HG03354 (cell line): ENCODE measurements around the gene COL2A1.

ENCODE experiments used
- ATAC-seq: cut with Tn5 transposase; IDR thresholded peaks from one replicate; pipeline ENCODE4 v1.9.1; 2021; ENCODE audit warnings: mild to moderate bottlenecking; ENCODE audit not compliant: unreplicated experiment, poor library complexity, severe bottlenecking

The COL2A1 gene

DNA sequence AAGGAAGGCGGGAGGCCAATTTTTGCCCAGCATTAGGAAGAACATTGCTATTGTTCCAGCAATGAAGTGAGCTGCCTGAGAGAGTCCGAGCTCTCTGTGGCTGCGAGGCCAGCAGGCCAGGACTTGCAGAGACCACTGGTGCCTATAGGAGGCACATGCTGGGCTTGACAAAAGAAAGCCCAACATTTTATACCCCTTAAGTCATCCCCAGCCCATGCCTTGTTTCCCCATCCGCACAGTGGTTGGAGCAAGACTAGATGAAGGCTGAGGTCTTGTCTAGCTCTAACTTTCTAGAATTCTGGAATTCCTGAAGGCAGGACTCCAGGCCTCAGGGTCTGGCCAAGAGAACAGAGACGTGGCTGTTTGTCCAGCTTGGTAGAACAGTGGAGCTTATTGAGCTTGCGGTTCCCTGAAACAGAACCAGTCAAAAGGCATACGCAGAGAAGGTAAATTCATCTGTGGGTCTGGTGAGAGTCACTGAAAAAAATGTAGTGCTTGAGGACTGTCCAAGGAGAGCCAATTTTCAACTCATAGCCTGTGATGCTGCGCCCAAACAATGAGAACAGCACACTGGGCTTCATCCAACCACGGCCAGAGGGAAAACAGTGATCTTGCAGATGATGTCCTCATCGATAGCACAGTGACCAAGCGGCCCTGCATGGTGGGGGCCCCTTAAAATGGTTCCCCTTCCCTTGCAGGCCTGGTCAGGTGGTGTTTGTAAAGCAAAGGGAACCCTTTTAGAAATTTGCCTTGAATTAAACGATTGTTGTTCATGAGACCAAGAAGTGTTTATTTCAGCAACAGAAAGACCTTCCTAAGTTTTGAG lies 27.1 kb upstream of the COL2A1 start:
- ATAC-seq, result no peak

DNA sequence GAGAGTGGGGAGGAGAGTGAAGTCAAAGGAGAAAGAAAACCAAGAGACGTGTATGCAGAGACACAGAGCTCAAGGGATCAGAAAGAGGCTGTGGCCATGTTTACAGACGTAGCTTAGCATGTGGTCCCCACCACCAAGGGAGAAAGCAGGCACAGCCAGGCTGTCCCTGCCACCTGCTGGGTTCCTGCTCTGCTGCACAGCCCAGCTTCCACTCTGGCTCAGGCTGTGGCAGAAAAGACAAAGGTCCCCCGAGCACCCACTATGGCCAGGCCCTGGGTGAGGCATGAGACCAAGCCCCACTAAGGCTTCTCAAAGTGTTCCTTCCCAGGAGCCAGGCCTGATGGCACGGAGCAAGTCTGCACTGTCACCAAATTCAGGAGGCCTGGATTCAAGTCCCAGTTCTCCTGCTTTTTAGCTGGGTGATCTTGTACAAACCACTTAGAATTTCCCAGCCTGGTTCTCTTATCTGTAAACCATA lies 25.9 kb upstream of the COL2A1 start:
- no peak for ATAC-seq

DNA sequence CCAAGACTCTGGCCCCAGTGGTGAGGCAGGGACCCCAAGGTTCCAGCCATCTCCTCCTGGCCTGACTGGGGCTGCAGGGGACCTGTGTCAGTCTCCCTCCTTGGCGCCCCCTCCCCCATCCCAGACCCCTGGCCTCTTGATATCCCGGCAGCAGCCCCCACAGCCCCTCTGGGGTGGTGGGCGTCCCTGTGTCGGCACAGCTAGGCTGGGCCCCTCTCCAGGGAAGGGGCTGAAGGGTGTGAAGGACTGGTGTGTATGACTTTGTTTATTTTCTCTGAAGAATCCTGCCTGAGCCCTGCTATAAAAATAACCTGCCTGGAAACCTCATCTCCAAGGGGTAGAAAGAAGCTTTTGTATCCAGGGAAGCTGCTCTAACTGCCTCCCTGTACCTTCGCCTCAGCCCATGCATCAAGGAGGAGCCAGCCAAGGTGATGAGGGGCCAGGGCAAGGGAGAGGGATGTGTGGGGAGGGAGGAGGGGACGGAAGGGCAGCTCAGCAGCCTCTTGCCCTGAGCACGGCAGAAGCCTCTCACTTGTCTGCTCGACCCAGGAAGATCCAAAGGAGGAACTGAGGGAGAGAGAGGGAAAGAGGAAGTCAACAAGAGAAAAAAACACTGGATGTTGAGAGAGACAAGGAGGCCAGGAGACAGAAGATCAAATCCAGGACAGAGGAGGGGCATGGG lies 25.4 kb upstream of the COL2A1 start:
- ATAC-seq, result no peak

DNA sequence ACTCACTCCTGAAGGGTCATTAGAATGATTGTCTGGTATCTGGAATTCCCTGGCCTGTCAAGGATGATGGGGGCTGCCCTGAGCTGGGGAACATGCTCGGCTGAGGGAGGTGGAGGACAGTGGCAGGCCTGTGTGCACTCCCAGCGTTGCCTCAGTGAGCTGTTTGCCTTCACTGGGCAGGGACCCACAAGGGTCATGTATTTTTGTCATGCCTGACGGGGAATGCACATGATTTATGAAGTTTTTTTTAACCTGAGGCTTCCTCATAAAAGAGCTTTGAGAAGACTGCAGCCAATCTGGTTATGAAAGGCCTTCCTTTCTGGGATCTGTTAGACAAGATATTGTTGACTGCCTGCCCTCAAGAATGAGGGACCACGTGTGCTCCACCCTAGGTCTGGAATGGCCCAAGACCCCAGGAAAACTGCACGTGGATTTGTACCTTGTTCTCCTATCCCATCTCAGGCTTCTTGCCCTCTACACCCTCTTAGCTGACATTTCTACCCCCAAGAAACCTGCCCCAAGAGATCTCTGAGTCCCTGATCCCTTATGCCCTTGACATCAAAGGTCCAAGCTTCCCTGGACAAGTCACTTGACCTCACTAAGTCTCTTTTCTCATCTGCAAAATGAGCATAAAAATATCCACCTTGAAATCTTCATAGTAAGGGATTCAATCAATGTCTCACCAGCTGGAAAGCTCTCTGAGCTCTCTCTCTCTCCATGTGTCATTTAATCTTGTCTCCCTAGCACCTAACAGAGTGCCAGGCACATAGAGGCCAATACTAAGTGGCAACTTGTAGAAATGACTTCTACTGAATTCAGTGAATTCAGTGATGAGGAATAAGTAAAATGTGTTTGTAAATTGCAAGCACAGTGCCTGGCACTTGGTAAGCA lies 24.5 kb upstream of the COL2A1 start:
- ATAC-seq, result no peak

DNA sequence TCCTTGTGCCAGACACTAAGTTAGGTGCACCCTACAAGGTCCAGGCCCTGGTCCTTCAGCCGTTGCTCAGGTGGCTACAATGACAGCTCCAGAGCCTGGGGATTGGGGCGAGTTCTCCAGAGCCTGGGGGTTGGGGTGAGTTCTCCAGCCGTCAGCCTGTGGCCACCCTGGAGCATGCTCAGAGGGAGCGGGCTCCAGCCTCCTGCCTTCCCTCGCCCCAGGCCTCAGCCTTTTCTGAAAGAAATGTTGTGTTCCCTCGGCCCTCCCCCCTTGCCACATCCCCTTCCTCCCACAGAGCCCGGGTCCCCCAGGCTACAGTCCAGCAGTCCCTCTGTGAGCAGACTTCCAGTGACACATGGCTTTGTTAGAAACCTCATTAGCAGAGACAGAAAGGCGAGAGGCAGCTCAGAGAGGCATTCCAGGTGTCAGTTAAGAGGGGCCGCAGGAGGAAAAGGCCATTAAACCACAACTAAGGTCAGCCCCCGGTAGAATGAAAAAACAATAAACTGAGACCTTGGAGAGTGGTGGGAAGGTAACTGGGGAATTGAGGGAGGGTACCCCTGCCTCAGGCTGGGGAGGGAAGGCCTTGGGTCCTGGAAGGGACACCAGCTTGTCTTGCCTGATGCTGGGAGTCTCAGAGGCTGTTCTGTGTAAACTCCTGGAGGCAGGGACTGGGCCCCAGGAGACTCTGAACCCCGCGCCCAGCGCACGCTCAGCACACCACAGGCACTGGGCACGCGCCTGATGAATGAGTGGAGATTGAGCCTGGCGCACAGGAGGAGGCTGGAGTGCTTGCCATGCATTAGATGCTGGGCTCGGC lies 23.1 kb upstream of the COL2A1 start:
- ATAC-seq, result no peak

DNA sequence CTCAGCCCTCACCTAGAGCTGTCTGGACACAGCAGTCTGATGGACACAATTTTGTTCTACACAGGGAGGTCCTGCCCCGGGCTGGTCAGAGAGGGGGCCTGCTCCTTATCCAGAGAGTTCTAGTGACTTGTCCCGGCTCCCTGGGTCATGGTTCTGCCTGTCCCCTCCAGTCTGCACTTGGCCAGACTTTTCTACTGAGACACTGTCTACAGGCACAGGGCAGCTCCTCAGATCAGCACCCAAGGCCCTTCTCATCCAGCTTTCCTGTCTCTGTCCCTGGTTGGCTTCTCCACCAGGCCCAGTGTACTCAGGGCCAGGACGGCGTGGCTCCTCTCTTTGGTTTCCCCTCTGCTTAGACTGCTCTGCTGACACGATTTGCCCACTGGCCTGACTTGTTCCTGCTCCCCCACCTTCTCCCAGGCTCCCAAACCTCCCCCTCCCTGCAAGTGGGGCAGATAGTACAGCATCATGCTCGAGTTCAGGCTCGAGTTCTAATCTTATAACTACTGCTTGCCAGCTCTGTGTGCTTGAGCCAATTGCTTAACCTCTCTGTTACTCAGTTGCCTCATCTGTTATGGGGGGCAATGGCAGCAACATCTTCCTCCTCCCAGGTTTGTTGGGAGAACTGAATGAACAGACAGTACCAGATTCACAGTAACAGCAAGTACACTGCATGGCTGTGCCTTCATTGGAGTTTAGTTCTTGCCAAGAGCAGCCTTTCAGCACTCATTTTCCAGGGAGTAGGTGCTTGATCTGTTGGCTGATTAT lies 22.0 kb upstream of the COL2A1 start:
- ATAC-seq, result no peak

DNA sequence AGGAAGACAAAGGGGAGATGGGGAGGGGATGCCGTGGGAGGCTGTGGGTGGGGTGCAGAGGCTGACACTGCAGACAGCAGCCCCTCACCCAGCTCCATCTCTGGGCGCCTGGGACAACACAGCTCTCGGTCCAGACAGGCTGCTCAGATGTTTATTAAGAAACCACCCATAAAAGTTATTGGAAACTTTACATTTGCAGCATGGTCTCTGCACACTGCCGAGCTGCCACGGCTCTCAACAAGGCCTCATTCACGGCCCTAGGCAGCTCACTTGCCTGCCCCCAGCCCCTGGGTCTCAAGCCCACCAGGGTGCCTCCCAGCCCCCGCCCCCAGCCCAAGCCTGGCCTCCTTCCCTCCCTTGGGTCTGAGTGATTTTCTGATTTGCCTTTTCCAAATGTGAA lies 21.0 kb upstream of the COL2A1 start:
- ATAC-seq, result no peak

DNA sequence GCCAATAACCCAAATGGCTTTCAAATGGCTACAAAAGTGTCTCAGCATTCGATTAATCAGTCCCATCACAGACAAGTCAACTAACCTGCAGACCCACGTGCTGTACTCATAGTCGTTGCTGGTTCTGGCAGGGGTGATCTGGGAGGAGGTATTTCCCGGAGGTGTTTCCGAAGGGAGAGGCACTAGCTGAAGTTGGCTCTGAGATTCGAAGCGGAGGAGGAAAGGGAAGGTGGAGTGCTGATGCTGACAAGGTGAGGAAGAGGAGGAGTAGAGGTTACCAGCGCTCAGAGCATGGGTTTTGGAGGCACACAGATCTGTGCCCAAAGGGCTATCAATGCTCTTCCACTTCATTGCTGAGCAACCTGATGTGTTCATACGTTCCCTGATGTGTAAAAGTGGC lies 20.5 kb upstream of the COL2A1 start:
- no peak for ATAC-seq

DNA sequence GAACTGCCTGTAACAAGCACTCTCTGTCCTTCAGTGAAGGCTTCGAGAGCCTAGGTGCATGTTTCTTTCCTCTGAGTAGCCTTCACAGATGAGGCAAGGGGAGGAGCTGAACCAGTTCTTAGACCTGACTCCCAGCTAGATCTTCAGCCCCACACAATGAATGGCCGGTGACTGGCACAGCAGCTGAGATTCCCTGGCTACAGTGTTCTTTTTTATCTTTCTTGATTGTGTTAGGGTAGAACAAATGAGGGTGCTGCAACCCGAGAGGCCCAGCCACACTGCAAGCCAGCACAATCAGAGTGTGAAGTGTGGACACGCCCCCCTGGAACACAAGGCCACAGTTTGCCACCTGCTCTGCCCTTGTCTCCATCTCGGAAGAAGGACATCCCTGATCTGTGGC lies 19.1 kb upstream of the COL2A1 start:
- no peak for ATAC-seq

DNA sequence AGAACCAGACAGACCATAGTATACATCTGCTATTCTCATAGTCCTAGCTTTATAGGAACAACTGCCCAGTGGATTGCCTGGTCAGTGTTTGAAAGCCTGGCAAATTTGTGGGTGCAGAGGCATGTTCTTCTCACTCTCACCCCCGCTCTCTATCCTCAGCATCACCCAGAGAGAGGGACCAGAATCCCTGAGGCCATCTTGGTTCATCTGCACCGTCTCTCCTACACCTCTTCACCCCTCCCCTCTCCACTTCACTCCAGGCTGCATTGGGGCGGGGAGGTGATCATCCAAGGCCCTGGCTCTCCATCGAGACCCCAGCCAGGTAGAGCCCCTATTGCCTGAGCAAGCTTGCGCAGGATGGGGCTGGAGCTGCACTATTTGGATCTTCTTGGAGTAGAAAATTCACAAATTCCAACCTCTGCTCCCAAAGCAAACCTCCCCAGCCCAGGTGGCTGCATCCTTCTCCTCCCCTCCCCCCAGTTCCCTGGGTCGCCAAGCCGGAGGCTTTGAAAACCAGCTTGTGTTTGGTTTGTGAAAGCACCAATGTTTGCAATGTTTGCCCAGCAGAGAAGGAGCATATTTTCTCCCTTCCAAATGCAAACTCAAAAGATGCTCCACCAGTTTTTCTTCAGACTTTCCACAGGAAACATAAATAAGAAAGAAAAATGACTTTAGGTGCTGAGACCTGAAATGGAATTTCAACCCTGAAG lies 18.6 kb upstream of the COL2A1 start:
- no peak for ATAC-seq

DNA sequence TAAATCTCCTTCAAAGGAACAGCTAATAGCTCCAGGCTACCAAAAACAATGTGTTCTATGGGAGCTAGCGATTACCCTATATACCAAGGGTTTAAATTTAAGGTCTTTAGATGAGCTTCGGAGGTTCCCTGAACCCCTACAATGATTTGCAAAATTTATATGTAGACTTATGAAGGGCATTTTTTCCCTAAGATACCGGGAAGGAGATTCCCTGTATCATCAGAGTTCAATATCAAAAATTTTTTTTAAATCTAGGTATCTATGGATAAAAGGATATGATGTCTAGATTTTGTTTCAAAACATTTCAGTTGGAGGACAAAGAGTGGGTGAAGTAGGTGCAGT lies 17.9 kb upstream of the COL2A1 start:
- ATAC-seq, result no peak

DNA sequence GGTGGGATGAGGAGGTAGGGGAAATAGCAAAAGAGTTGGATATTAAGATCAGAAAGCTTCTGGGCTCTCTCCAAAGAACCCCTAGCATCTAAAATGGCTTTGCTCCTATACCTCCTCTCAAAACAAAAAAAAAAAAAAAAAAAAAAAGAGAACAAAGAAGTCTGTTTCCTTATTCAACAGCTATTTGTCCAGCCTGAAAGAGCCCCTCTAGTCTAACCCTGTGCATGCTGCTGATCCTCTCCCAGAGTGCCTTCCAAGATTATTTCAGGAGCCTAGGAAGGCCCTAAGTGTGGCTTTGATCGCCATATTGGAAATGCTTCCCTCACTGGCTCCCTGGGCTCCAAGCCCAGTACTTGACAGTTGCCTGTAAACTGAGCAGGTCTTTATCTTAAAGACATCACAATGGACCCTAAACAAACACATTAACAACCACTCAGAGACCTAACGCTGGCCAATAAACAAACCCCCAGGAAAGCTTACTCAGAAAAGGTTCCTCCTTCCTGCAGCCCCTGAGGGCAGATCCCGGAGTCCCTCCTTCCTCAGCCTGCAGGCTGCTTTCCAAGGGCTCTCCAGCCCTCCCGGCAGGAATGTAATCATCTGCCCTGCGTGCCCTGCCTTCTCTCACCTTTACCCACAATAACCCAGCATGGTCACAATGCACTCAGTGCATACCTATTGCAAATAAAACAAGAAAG lies 17.4 kb upstream of the COL2A1 start:
- no peak for ATAC-seq

DNA sequence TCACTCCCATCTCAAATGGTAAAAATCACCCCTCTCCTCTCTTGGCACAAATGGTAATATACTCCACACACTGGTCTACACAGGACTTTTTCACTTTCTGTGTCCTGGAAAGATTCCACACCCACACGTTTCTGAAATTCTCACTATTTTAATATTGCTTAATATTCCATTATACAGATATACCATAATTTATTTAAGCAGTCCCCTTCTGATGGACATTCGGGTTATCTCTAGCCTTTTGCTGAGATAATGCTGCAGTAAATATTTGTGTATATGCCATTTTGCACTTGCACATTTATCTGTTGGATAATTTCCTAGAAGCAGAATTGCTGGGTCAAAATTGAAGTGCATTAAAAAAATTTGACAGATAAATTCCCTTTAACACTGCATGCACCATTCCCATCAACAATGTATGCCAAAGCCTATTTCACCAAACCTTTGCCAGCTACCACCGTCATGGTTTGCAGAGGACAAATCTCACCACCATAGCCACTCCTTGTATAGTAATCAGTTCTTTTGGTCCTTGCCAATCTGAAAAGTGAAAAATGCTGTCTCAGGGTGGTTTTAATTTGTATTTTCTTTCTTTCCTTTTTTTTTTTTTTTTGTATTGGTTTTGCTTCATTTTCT lies 15.5 kb upstream of the COL2A1 start:
- no peak for ATAC-seq

DNA sequence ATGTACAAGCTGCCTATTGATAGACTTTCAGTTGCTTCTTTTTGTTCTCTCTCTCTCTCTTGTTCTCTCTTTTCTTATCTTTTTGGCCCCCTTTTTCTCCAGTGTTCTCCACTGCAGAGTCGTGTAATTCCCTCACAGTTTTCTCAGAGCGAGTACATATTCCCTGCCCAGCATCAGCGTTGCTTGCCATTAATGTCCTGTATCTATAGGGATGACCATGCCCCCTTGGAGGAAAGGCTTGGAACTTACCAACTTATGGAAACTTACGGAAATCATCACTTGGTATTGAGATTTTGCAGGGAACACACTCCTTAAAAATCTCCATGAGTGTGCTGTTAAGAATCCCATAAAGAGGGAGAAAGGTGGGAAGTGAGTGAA lies 14.3 kb upstream of the COL2A1 start:
- no peak for ATAC-seq

DNA sequence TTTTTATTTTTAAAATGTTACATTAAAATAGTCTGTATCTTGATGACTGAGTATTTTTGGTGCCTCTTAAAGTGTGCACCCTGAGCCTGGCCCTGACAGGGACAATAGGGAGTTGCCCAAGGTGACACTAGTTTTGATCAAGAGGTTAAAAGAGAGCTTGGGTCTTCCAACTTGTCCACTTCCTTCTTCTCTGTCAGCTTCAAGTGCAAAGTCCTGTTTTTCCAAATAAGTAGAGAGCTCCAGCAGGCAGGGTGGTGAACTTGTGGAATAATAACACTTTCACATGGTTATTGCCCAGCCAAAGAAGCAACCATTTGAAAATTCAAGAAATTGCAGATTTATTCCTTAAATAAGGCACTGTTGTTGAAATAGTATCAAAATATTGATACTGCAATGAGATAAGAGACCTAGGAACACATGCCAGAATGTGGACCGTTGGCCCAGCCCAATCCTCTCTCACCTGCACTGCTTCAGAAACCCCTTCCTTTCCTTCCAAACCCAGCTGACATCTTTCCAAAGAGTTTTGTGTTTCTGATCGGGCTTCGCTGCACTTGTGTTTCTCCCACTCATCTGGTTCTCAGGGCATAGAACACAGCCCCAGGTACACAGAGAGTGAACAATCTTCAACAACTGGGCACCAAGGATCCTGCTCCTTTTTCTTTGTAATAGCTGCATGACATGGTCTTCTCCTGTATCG lies 13.8 kb upstream of the COL2A1 start:
- no peak for ATAC-seq

DNA sequence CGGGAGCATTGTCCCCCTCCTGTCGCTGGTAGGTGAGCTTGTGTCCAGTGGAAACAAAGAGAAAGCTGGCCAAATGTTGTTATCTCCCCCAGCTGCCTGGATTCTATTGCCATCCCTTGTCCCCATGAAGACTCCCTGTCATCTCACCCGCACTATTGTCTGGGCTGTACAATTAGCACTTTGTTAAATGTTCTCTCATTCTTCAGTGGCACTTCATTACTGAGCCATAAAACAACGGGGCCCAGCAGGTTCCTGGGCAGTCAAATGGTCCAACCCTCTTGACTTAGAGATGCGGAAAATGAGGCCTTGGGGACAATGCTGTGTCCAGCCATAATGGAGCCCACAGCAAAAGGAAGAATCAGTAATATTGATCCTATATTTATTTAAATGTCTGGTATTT lies 13.2 kb upstream of the COL2A1 start:
- ATAC-seq, result no peak
